A549 (cell line): Measurements from ENCODE around the gene BDNF. TPM values are rescaled to one million over a fixed set of nuclear protein-coding genes. Genes with fewer than 3 reads are reported as not detected.
"Not testable (repeated sequence)": the region's sequence is repeated elsewhere in the genome, so short reads cannot be mapped to it uniquely, and the experiment has no call there.

Experiments
- ATAC-seq, 2 experiments: fragments of 200-7000 bp in 1 of 2; fragments of >200 bp in 1 of 2; cut with Nextera tagmentation in 1 of 2; cut with Tn5 transposase in 1 of 2; 3 replicates each; pipeline versions ENCODE4 v1.8.0 to v1.9.1; 2018 to 2020; ENCODE audit warnings: mild to moderate bottlenecking in 1 of 2, moderate library complexity in 1 of 2
- CTCF ChIA-PET: fragments of 300-600 bp; sonication (Branson Sonifier 250); formaldehyde crosslinking; extraction: SDS; loops from one replicate; lab custom pipeline; 2021; ENCODE audit warnings: antibody characterized with exemption, inconsistent platforms; lab: Yijun Ruan, JAX
- POLR2A ChIA-PET: fragments of 350-600 bp; formaldehyde crosslinking; extraction: SDS; loops from one replicate; lab custom pipeline; 2021; ENCODE audit warnings: antibody characterized with exemption, inconsistent platforms; lab: Yijun Ruan, JAX
- DNase-seq, 2 experiments: peaks; one replicate each; pipeline versions ENCODE4 v3.0.0 to v3.0.0-alpha.2; 2011 to 2016; ENCODE audit warnings: low read depth in 1 of 2, low spot score in 1 of 2
- FAIRE-seq: peaks from 2 replicates; lab custom pipeline; 2011; peaks lifted over from hg19 to GRCh38; lab: Jason Lieb, UNC
- H3K27ac ChIP-seq, 2 experiments: fragments of >200 bp; sonication (Bioruptor Twin); formaldehyde crosslinking; 3 replicates each; pipeline ENCODE4 v1.5.1; 2016 to 2017
- H3K4me1 ChIP-seq: fragments of >200 bp; sonication (Bioruptor Twin); formaldehyde crosslinking; 3 replicates; pipeline ENCODE4 v1.6.1; 2016
- H3K4me2 ChIP-seq: fragments of >200 bp; sonication (Bioruptor Twin); formaldehyde crosslinking; 3 replicates; pipeline ENCODE4 v1.6.1; 2016
- H3K4me3 ChIP-seq: fragments of >200 bp; sonication (Bioruptor Twin); formaldehyde crosslinking; 3 replicates; pipeline ENCODE4 v1.5.1; 2016
- H3K9me3 ChIP-seq: fragments of >200 bp; sonication (Bioruptor Twin); formaldehyde crosslinking; 3 replicates; pipeline ENCODE4 v1.6.1; 2016
- BCL3 ChIP-seq: fragments of >200 bp; sonication (Bioruptor Twin); formaldehyde crosslinking; IDR thresholded peaks from 3 replicates; pipeline ENCODE4 v1.6.1; 2016
- CHD4 ChIP-seq: fragments of 200-600 bp; sonication (generic); IDR thresholded peaks from 2 replicates; pipeline ENCODE4 v1.6.1; 2016; ENCODE audit warnings: antibody characterized with exemption, mild to moderate bottlenecking, borderline replicate concordance
- EHMT2 ChIP-seq: fragments of 200-600 bp; sonication (generic); IDR thresholded peaks from 2 replicates; pipeline ENCODE4 v1.6.1; 2016; ENCODE audit warnings: antibody characterized with exemption, low read depth, mild to moderate bottlenecking, moderate library complexity
- ELK1 ChIP-seq: fragments of 150-350 bp; IDR thresholded peaks from 2 replicates; pipeline ENCODE4 v1.6.1; 2014; ENCODE audit warnings: low read depth, mild to moderate bottlenecking, low read length
- EP300 ChIP-seq, 2 experiments: fragments of >200 bp; sonication (Bioruptor Twin); formaldehyde crosslinking; IDR thresholded peaks; 2 replicates in 1 of 2; 3 replicates in 1 of 2; pipeline ENCODE4 v1.6.1; 2016 to 2017
- ESRRA ChIP-seq: fragments of 150-350 bp; IDR thresholded peaks from 2 replicates; pipeline ENCODE4 v1.6.1; 2014; ENCODE audit warnings: mild to moderate bottlenecking, low read length, borderline replicate concordance
- HEYL ChIP-seq: fragments of 250-450 bp; sonication (Bioruptor Pico); IDR thresholded peaks from 2 replicates; pipeline ENCODE4 v1.8.0; 2021; ENCODE audit warnings: mild to moderate bottlenecking, moderate library complexity
- HOXA7 ChIP-seq: fragments of 250-450 bp; sonication (Bioruptor Pico); IDR thresholded peaks from 2 replicates; pipeline ENCODE4 v1.5.0; 2020; ENCODE audit warnings: mild to moderate bottlenecking, moderate library complexity
- HOXB5 ChIP-seq: fragments of 250-450 bp; sonication (Bioruptor Pico); IDR thresholded peaks from 2 replicates; pipeline ENCODE4 v1.5.0; 2020; ENCODE audit warnings: mild to moderate bottlenecking, moderate library complexity
- JUNB ChIP-seq: fragments of >200 bp; sonication (Bioruptor Twin); formaldehyde crosslinking; IDR thresholded peaks from 2 replicates; pipeline ENCODE4 v1.6.1; 2016
- KDM1A ChIP-seq: fragments of 200-600 bp; sonication (generic); IDR thresholded peaks from 2 replicates; pipeline ENCODE4 v1.6.1; 2016; ENCODE audit warnings: low read depth, mild to moderate bottlenecking
- KDM5A ChIP-seq: fragments of 200-600 bp; sonication (generic); IDR thresholded peaks from 2 replicates; pipeline ENCODE4 v1.6.1; 2016; ENCODE audit warnings: antibody characterized with exemption, mild to moderate bottlenecking
- MAFK ChIP-seq: fragments of 450-650 bp; IDR thresholded peaks from 2 replicates; pipeline ENCODE4 v1.6.1; 2014; ENCODE audit not compliant: partially characterized antibody
- MAZ ChIP-seq: fragments of 150-350 bp; IDR thresholded peaks from 2 replicates; pipeline ENCODE4 v1.6.1; 2014; ENCODE audit warnings: antibody characterized with exemption, low read depth, low read length, borderline replicate concordance
- MYC ChIP-seq: IDR thresholded peaks from 2 replicates; pipeline ENCODE4 v1.6.1; 2012; ENCODE audit warnings: mild to moderate bottlenecking, inconsistent platforms, low read length, improper control_type of control experiment, borderline replicate concordance
- NR3C1 ChIP-seq: fragments of >200 bp; sonication (Bioruptor Twin); formaldehyde crosslinking; IDR thresholded peaks from 3 replicates; pipeline ENCODE4 v1.6.1; 2017
- PHF8 ChIP-seq: fragments of 200-600 bp; sonication (generic); IDR thresholded peaks from 2 replicates; pipeline ENCODE4 v1.6.1; 2016; ENCODE audit warnings: low read depth, mild to moderate bottlenecking, antibody characterized with exemption, moderate library complexity, borderline replicate concordance
- POLR2A ChIP-seq: IDR thresholded peaks from 2 replicates; pipeline ENCODE4 v1.6.1; 2012; ENCODE audit warnings: mild to moderate bottlenecking, low read length
- POLR2AphosphoS2 ChIP-seq: conservative IDR thresholded peaks from 2 replicates; pipeline ENCODE4 v1.6.1; 2012; ENCODE audit warnings: low read length, improper control_type of control experiment, inconsistent platforms
- RARB ChIP-seq: fragments of 250-450 bp; sonication (Bioruptor Pico); IDR thresholded peaks from 2 replicates; pipeline ENCODE4 v1.8.0; 2021; ENCODE audit warnings: mild to moderate bottlenecking, moderate library complexity
- RFX5 ChIP-seq: fragments of 450-650 bp; IDR thresholded peaks from 2 replicates; pipeline ENCODE4 v1.7.1; 2014; ENCODE audit warnings: antibody characterized with exemption, mild to moderate bottlenecking, moderate library complexity
- SREBF2 ChIP-seq: fragments of 450-650 bp; IDR thresholded peaks from 2 replicates; pipeline ENCODE4 v1.6.1; 2014; ENCODE audit warnings: mild to moderate bottlenecking, moderate library complexity
- TFCP2L1 ChIP-seq: fragments of 250-450 bp; sonication (Bioruptor Pico); IDR thresholded peaks from 2 replicates; pipeline ENCODE4 v1.5.0; 2021; ENCODE audit warnings: mild to moderate bottlenecking
- ZC3H11A ChIP-seq: fragments of 450-650 bp; IDR thresholded peaks from 2 replicates; pipeline ENCODE4 v1.6.1; 2014; ENCODE audit warnings: antibody characterized with exemption, mild to moderate bottlenecking
- ZNF302 ChIP-seq: fragments of 250-450 bp; sonication (Bioruptor Pico); IDR thresholded peaks from 2 replicates; pipeline ENCODE4 v1.9.0; 2021; ENCODE audit warnings: inconsistent platforms, mild to moderate bottlenecking, moderate library complexity
- WGBS: methylation state at CpG from one replicate; pipeline ENCODE4 v1.1.6; 2017; ENCODE audit errors: missing lambda C conversion rate; 5-methylcytosine and 5-hydroxymethylcytosine counted together
- polyA plus RNA-seq, 4 experiments: library from polyadenylated mRNA; depleted of rRNA in 3 of 4; stranded (reverse); fragments of >200 nt; fragmentation: RNase III in 1 of 4; extraction: RNeasy Plus Mini Kit Qiagen cat#74134 plus additional on column Dnase treatment in 1 of 4; gene quantifications; 2 replicates in 3 of 4; 3 replicates in 1 of 4; pipeline ENCODE4 v1.2.3, GENCODE V29; 2011 to 2017
- TF ChIP-seq, protein P1 (sequence below): IDR thresholded peaks from 2 replicates; pipeline ENCODE4 v1.6.1; 2012

Gene BDNF
- polyA plus RNA-seq, 2 of the 4 experiments (the other 2 are of a cell fraction), result 16.4 to 33.7 TPM

- TF ChIP-seq BCL3, result no peak
- no peak for TF ChIP-seq EHMT2
- no peak for TF ChIP-seq ZNF302 (CRISPR knock-in tag)
- TF ChIP-seq HOXB5 (CRISPR knock-in tag), result no peak
- TF ChIP-seq POLR2AphosphoS2, result no peak
- no peak for TF ChIP-seq HOXA7 (CRISPR knock-in tag)
- no peak for TF ChIP-seq ESRRA
- no peak for TF ChIP-seq MYC
- no peak for TF ChIP-seq KDM1A
- TF ChIP-seq PHF8, result no peak
- TF ChIP-seq JUNB, result no peak
- no peak for TF ChIP-seq MAZ
- TF ChIP-seq EP300 (IDR thresholded peaks at IDR 0.05), result no peak
- TF ChIP-seq KDM5A, result no peak
- no peak for TF ChIP-seq MAFK
- no peak for TF ChIP-seq ZC3H11A
- TF ChIP-seq, all 56 proteins: peak for 0
- ChIA-PET POLR2A (no interaction called here), CTCF (no interaction called here)
- no peak overlapping the region for H3K4me3 ChIP-seq
- 92% methylated on average over 1 of the region's 1 CpG for WGBS
- H3K27ac ChIP-seq, result no peak overlapping the region
- no peaks in the 10 kb centered on the region for H3K9me3 ChIP-seq
- H3K4me1 ChIP-seq, result no peaks in the 10 kb centered on the region
- no peak for FAIRE-seq
- DNase-seq, result no peak
- H3K4me2 ChIP-seq, result no peak overlapping the region
- no peak for ATAC-seq
Observed at GRCh38 chr11:27735281-27735680, 35.0 kb upstream of the BDNF start.

DNA sequence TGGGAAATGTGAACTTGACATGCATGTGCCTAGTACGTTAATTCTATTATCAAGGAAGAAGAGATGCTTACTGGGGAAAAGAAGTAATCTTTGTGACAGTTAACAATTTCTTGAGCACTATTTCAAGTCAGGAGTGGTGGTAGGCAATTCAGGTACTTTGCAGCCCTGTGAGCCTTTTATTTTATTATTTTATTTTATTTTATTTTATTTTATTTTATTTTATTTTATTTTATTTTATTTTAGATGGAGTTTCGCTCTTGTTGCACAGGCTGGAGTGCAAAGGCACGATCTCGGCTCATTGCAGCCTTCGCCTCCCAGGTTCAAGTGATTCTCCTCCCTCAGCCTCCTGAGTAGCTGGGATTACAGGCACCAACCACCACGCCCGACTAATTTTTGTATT is 31.5 kb upstream of the BDNF start:
- POLR2A ChIA-PET, result not testable (repeated sequence)

DNA sequence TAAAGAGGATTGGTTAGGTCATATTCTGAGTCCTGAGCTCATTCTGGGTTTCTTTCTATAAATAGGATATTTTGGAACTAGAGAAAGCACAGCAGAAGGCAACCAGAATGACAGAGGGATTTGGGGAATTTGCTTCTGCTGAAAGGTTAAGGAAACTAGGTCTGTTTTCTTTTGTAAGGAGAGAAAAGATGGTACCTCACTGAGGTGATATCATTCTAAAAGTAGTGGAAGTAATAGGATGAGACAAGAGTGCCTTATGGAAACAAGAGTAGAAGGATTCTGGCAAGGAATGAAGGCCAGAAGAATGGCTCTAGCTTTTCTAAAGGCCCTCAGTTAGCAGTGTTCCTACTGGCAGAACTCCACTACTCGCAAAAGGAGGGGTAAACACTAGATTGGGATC is 26.7 kb upstream of the BDNF start:
- FAIRE-seq (no peak), ATAC-seq (no peak), DNase-seq (no peak)
- H3K4me3 ChIP-seq, result no peak overlapping the region
- no peaks in the 10 kb centered on the region; the same call in 2 of the 3 replicates for H3K4me1 ChIP-seq
- H3K9me3 ChIP-seq, result no peaks in the 10 kb centered on the region
- no peak for TF ChIP-seq NR3C1
- TF ChIP-seq PHF8, result no peak
- no peak for TF ChIP-seq CHD4
- TF ChIP-seq SREBF2, result no peak
- TF ChIP-seq TFCP2L1 (CRISPR knock-in tag), result no peak
- TF ChIP-seq ZC3H11A, result no peak
- TF ChIP-seq, protein P1, sequence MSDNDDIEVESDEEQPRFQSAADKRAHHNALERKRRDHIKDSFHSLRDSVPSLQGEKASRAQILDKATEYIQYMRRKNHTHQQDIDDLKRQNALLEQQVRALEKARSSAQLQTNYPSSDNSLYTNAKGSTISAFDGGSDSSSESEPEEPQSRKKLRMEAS, result no peak
- no peak for TF ChIP-seq HOXA7 (CRISPR knock-in tag)
- no peak for TF ChIP-seq RFX5
- TF ChIP-seq POLR2A, result no peak
- no peak for TF ChIP-seq HEYL (CRISPR knock-in tag)
- no peak for TF ChIP-seq KDM1A
- TF ChIP-seq JUNB, result no peak
- TF ChIP-seq ELK1, result no peak
- no peak for TF ChIP-seq RARB (CRISPR knock-in tag)
- H3K27ac ChIP-seq, result no peak overlapping the region
- no peak overlapping the region for H3K4me2 ChIP-seq
- ChIA-PET POLR2A (no interaction called here), CTCF (interaction anchor here (1.2 kb wide), 1 partner anchor 10 kb away, joined by 3 read pairs; no protein-coding TSS in a partner anchor)
- WGBS, result 45% methylated on average over 1 of the region's 1 CpG

More for the DNA sequence above, 31.5 kb upstream of the BDNF start:
- H3K27ac ChIP-seq, H3K4me2 ChIP-seq, H3K4me3 ChIP-seq, ATAC-seq, H3K9me3 ChIP-seq, DNase-seq, FAIRE-seq, H3K4me1 ChIP-seq: not testable (repeated sequence)
- WGBS, result 89% methylated on average over 7 of the region's 7 CpGs
- CTCF ChIA-PET, result interaction anchor here (1.7 kb wide), 1 partner anchor 10 kb away, joined by 4 read pairs; no protein-coding TSS in a partner anchor
